Stimulated activated CD4-positive, alpha-beta T cell treated with anti-CD3 and anti-CD28 coated beads, Interleukin-12 subunit alpha, Interleukin-12 subunit beta, amount 100 ng/mL, for 24 hours (primary cell): Measurements from ENCODE around the gene CARD10.

ENCODE experiments used
- DNase-seq, 2 experiments: peaks; one replicate each; pipeline ENCODE4 v3.0.0-alpha.2; 2020; ENCODE audit warnings: low read depth in 2 of 2

Gene CARD10

DNA sequence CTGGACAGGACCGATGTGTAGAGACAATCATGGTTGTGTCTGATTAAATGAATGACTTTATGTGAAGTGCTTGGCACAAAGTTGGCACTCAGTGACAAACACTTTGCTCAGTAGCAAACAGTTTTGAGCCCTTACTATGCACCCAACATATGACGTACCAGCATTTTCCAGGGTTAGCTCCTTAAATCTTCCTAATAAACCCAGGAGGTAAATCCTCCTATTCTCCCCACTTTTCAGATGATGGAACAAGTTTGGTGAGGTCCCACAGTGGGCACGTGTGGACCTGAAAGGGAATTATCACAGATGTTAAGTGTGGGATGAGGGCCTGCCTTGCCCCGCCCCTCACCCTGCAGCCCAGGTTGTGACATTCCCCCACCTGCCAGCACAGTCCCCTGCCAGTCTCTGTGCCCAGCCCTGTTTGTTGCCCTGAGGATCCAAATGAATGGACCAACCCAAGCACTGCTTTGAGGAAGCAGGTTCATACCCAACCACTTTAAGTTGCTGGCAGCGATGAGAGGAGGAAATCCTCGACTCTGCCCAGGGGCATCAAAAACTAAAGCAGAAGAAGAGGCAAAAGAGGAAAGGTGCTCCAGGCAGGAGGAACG, 6.6 kb upstream of the CARD10 start:
- no peak for DNase-seq

DNA sequence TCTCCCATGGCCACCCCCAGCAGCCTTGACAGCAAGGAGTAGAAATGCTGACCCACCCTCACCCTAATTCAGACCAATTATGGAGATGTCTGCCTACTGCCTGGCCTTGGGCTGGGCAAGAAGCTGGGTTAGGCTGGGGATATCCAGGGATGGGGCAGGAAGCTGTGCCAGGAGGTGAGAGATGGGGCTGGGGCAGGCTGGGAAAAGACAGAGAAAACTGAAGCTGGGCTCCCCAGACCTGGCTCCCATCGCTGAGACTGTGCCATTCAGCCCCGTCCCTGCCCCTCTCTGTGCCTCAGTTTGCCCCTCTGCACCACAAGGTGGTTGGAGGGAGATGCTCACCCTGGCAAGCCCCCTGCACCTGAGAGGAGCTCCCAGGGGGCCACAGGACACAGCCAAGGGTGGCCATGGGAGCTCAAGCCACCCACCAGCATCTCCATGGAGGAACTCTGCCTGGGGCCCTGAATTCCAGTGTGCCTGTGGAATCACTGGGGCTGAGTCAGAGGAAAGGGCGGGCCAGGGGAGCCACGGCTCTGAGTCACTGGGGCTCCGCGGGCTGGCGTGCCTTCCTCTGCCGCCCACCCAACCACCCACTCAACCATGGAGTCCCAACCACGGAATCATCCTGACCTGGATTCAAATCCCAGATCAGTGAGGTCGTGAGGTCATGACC, 6.0 kb upstream of the CARD10 start:
- no peak for DNase-seq

DNA sequence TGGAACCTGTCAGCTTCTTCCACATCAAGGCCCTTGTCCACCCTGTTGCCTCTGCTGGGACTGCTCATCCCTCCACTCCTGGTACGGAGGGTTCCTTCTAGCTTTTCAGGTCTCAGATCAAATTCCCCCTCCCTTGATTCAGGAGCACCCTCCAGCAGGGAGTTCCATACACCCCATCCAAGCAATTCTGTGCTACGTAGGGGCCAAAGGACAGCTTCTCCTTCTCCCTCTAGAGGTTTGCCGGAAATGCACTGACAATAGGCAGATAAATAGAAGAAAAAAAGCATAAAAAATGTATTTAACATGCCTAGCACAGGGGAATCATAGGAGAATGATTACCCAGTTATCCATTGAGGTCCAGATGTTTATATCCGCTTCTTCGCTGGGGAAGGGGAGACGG, 3.3 kb upstream of the CARD10 start:
- DNase-seq = no peak

DNA sequence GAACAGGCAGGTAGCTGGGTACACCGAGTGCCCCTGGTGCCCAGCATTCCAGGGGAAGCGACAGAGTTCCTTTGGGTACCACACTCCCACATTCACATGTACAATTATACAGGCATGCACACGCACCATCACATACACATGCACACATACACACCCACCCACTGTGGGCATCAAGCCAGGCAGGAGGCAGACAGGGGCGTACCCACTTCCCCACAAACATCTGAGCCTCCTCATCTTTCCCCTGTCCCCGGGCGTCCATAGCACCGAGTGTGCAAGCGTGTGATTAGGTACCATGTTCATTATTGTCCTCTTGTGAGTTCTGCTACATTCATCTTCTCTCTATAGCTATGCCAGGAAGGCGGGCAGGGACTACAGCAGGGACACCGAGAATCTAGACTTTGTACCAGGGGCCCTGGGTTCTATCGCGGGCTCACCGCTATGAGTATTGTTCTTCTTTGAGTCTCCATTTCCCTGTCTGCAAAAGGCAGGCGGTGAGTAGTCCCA, 2.1 kb upstream of the CARD10 start:
- DNase-seq = no peak

DNA sequence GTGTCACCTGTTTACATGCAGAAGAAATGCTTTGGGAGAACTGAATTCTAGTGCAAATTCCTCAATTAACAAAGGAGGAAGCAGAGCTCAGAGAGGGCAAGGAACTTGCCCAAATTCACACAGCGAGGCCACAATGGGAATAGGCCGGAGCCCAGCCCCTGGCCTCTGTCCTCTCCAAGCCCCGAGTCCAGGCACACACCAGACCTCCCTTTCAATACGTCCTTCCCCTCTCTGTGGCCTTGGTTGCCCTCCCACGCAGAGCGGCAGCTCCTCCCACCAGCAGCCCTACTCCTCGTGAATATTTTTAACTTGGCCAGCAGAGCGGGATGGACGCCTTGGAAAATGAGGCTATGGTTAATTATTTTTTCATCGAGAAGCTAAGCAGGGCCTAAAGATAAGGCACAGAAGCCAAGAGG, 1.6 kb upstream of the CARD10 start:
- no peak for DNase-seq

DNA sequence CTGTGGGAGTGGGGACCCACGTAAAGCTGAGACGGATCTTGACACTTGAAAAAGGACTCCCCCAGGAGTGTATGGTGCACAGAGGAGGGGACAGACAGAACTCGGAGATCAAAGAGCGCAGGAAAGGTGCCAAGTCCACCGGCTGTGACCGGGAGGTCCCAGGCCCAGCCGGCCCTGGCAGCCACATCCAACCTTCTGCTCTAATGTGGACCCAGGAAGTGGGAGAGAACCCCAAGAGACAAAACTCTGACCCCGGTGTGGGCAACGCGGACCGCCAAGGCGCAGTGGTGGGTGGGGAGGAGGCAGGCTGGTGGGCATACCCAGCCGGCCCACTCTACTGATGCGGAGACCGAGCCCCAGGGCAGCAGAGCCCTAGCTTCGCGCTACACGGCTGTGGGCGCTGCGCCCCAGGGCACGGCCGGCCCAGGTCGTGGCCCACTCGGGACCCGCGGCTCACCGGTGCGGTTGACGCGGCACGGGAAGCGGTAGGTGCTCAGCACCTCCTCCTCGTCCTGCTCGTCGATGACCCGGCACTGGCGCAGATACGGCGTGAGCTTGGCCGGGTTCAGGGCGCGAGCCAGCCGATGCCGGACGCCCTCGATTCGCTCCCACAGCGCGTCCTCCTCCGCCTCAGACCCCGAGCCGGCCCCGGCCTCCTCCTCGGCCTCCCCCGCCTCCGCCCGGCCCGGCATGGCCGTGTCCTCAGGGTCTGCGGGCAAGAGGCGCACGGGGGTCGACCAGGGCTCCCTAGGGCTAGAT, 527 bp downstream of the CARD10 start:
- DNase-seq = no peak

DNA sequence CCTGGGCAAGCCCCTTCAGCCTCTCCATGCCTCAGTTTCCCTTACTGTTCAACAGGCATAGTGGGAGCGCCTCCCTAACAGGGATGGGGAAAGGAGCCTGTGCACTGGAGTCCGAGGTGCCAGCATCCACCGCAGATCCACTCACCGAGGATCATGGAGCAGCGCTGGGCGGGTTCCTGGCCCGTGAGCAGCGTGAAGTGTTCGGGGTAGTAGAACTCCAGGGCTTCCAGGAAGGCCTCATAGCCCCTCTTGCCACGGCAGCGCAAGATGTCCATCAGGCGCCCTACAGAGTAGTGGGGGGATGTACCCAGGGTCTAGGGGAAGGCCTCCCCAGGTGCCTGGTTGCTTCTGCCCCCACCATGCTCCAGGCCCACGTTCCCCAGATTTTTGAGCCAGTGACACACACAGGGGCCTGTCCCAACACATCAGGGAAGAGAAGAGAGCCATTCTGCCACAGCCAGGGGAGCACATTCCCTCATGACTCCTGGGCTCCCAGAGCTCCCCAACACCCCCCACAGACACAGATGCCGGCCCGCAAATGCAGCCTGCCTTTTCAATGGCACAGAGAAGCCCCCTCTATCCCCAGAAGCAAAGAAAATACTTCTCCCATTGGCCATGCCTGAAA, 1.3 kb downstream of the CARD10 start:
- DNase-seq = no peak

DNA sequence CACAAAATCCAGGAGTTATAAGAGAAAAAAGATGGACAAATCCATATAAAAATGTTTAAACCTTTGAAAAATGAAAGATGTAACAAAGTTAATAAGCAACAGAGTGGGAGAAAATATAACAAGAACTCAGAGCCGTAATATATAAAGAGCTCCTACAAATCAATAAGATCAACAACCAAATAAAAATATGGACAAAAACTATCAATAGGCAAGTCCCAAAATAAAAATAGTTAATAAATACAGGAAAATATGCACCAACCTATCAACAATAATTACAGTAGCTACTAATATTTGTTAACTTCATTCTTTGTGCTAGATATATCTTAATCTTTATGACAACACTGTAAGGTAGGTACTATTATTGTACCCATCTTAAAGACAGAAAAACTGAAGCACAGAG, 2.8 kb downstream of the CARD10 start:
- DNase-seq = no peak

DNA sequence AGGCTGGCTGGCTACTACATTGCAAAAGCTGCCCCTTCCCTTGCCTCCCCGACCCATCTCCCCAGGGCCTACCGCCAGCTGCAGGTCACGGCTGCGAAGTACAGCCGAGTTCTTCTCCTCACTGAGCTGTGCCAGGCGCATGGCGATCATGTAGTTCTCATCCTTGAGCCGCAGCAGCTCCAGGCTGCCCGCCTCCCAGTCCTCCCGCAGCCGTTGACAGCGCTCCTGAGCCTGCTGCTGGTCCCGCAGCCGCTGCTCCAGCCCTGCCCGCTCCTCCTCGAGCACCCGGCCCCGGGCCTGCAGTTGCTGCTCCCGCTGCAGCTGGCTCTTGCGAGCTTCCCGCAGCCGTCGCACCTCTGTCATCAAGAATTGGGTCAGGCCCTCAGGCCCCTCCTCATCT, 3.3 kb downstream of the CARD10 start:
- DNase-seq = no peak

DNA sequence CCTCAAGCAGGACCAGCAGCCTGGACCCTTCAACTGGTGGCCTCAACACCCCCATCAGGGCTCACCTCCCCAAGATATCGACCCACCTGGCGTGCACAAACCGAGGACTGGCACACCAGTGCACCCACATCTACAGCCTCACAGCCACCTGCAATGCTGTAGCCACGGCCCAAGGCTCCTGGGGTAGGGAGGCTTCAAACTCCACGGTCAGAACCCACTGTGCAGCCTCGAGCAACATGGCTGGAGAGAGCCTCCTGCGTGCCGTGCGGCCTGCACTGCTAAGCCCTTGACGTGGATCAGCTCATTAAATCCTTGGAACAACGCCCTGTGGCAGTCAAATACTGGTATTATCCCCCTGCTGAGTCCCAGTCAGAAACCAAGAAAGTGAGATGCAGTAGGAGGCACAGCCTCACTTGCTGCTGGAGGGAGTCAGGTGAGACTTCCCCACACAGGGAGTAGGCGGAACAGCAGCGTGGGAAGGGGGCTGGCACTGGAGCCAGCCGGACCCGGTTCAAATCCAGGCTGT, 4.6 kb downstream of the CARD10 start:
- DNase-seq = no peak

DNA sequence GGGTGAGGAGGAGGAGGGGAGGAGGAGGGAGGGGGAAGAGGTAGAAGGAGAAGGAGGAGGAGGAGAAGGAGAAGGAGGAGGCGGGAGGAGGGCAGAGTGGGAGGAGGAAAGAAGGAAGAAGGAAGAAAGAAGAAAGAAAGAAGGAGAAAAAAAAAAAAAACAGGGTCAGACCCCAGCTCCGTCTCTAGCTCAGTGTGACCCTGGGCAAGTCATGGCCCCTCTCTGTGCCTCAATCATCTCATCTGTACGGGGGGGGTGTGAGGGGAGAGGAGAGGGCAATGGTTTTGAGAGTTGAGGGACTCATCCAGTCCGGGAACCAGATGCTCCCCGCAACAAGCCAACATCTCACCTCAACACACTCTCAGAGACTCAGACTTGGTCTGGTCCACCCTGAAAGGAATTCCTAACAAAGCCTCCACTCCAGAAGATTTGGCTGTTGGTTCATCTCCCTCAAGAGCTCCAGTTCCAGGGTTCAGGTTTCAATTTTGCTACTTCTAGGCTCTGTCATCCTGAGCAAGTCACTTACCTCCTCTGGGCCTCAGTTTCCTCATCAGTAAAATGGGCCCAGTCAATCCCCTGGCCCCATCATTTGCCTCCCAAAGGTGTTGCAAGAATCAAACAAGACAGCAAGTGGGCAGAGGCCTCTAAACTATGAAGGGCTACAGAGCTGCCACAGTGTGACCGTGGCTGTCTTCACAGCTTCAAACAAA, 7.7 kb downstream of the CARD10 start:
- DNase-seq = no peak

DNA sequence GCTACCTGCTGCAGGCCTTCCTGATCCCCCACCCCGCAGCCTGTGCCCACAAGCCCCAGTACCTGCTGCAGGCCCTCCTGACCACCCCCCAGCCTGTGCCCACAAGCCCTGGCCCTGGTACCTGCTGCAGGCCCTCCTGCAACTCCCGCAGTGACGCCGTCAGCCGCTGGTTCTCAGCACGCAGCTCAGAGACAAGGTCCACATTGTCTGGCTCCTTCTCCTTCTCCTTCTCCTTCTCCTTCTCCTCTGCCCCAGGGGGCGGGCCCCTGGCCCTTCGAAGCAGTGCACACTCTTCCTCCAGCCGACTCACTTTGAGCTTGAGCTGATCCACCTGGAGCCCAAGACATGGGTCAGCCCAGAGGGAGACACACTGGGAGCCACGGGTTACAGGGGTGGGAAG, 9.1 kb downstream of the CARD10 start:
- DNase-seq = no peak

DNA sequence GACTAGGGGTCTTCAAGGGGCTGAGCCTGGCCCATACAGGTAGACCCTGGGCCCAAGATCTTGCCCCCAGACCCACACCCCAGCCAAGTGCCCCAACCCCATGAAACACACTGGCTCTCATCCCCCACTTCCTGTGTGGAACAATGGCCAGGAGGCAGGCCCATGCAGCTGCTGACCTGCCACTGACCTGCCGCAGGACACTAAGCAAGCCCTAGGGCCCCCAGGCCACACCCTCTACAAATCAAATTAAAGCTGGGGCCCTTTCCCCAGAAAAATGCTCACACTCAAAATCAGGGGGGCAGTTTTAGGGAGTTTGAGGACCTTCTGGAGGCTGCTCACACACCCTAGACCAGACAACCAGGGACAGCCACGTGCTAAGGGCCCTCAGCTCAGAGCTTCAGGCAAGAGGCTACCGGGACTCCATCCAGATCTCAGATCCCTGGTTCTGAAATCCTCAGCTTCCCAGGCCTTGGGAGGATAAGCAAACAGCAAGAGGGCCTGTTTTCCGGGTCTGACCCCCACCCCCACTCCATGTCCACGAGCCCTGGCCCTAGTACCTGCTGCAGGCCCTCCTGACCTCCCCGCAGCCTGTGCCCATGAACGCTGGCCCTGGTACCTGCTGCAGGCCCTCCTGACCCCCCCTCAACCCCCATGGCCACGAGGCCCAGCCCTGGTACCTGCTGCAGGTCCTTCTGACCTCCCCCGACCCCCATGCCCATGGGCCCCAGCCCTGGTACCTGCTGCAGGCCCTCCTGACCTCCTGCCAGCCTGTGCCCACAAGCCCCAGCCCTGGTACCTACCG, 10.0 kb downstream of the CARD10 start:
- no peak for DNase-seq

DNA sequence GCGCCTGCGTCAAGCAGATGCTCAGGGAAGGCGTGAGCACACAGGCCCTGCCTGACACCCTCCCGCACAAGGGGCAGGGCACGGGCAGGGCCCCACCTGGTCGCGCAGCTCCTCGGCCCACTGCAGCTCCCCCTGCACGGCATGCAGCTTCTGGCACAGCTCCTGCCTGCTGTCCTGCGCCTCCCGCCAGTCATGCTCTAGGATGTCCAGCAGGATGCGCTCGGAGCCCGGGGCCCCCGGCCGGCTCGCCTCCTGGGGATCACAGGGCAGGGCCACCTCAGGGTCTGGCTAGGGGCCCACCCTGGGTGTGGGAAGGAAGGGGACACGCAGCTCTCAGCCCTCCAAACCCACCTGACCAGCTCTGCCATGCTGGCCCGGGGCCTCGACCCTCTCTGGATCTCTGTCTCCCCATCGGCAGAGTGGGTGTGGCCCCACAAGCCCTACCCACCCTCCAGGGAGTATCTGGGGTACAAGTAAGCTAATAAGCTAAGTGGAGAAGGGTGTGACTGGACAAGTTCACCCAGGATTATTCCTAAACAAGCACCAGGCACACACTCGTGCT, 10.7 kb downstream of the CARD10 start:
- DNase-seq = no peak

DNA sequence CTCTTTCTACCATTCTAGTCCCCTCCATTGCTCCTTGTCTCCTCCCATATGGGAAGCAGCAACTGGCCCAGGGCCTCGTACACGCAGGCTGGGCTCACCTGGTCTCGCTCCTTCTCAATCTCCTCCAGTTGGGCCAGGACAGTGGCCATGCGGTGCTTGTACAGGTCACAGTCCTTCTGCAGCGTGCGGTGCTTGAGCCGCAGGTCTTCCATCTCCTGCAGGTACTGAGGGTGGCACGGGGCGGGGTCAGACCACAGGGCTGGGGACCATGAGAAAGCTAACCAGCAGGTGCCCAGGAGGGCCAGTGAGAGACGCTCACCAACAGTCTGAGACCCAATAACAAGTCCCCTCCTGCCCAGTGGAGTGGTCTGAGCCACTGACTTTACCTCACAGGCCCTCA, 11.5 kb downstream of the CARD10 start:
- no peak for DNase-seq

DNA sequence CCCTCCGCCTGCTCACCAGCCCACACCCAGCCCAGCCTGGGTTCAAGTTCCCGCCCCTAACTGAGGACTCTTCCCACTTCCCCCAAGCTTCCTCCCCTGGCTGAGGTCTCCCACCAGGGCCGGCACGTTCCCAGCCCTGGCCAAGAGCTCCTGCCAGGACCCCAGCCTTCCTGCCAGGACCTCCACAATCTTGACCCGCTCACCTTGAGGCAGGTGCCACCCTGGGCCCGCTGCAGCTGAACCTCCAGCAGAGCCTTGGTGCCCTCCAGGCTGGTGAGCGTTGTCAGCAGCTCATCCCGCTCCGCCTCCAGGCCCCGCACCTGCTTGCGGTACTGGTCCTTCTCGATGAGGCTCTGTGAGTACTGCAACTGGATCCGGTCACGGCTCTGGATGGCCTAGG, 13.2 kb downstream of the CARD10 start:
- no peak for DNase-seq

DNA sequence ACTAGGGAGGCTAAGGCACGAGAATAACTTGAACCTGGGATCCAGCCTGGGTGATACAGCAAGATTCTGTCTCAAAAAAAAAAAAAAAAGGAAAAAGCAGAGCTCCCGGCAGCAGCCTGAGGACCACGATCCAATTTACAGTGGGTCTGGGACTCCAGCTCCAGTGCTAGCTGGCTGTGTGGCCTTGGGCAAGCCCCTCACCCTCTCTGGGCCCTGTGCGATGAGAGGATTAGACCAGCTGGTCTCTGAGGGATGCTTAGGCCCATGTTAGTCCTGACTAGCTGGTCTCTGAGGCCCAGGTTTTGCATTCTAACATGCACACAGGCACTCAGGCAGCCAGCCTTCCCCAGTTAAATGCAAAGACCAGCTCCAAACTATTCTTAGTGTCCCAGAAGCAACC, 13.7 kb downstream of the CARD10 start:
- no peak for DNase-seq

DNA sequence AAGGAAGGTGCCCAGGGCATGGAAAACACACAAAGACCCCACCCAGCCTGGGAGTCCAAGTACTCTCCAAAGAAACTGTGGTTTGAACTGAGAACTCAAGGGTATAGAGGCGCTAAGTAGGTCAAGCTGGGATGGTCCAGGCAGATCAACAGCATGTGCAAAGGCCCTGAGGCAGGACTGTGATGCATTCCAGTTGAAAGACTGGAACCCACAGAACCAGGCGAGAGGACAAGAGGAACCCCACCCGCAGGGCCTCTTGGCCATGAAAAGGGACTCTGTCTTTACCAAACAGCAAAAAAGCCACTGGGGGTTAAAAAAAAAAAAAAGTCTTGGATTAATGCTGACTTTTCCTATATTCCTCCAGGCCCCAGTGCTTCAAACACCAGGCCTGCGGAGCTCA, 14.3 kb downstream of the CARD10 start:
- no peak for DNase-seq

DNA sequence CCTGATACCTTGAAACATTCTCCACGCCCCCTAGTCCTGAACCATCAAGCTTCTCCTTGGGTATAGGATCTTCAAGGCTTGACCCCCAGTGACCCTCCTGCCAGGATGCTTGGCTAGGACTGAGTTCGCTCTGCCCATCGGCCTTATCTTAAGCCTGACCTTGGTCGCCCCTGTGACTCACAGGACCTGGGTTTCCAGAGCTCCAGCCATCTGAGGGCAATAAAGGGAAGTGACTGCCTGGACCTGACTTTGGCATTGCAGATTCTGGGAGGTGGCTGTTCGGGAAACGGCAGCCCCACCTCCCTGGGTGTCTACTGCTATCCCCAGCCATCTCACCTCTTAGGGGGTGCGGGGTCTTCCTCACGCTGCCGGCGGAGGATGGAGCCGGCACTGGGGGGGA, 15.4 kb downstream of the CARD10 start:
- DNase-seq = no peak

DNA sequence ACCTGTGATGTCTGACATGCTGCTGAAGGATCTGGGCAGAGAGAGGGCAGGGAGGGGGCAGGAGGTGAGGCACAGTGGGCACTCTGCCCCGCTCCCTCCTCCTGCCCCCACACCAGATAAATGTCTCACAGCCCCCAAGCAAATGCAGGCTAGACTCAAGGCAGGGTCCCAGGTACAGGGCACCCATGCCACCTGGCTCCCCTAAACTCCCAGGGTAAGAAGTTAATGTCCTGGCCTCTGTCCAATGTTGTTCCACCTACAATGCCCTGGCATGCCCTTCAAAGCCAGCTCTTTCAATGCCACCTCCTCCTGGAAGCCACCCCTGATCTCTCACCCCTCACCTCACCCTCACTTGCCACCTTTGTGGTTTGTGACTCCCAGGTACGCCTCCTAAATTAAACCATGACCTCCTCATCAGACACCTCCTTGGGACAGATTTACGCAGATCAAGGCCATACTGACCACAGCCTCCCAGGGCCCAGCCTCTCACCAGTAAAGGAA, 16.0 kb downstream of the CARD10 start:
- DNase-seq = no peak
